NCI-H82 treated with DMSO at 0.1 percent for 48 hours (cell line): ENCODE measurements around the gene RCSD1.
A peak's percentile ranks its signal among the peaks of the same experiment; 100 is the strongest.

Experiments
- DNase-seq: peaks from one replicate; lab custom pipeline; 2025; ENCODE audit not compliant: unreplicated experiment; lab: John Stamatoyannopoulos, UW

Gene RCSD1

GRCh38 chr1:167683641-167684502, 53.8 kb downstream of the RCSD1 start:
- no peak for DNase-seq

GRCh38 chr1:167685844-167686243, 55.8 kb downstream of the RCSD1 start:
- DNase-seq = no peak

GRCh38 chr1:167687919-167688519, 58.0 kb downstream of the RCSD1 start:
- DNase-seq = peak; percentile 74

GRCh38 chr1:167689567-167689920, 59.5 kb downstream of the RCSD1 start:
- no peak for DNase-seq

DNA sequence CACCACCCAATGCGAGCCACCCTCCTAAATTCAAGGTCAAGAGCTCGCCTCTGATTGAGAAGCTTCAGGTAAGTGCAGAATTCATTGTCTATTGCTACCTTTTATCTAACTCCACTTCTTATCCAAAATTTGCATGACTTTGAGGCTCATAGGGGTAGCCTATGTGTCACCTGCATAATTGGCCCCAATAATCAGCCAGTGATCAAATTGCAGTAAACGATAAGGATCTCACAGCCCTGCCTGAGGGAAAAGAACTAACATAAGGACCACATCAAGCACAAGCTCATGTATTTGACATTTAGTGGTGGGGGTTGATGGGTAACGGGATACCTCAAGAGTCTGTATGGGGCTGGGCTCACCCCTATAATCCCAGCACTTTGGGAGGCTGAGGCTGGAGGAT, 60.0 kb downstream of the RCSD1 start:
- no peak for DNase-seq

GRCh38 chr1:167693425-167694045, 63.5 kb downstream of the RCSD1 start:
- no peak for DNase-seq

- no peak for DNase-seq
Measured at GRCh38 chr1:167694691-167695090, 64.7 kb downstream of the RCSD1 start.

GRCh38 chr1:167695147-167695546, 65.1 kb downstream of the RCSD1 start:
- DNase-seq = no peak

- DNase-seq = no peak
Measured at GRCh38 chr1:167695756-167696561, 65.9 kb downstream of the RCSD1 start.

GRCh38 chr1:167697667-167698141, 67.7 kb downstream of the RCSD1 start:
- DNase-seq = no peak

DNA sequence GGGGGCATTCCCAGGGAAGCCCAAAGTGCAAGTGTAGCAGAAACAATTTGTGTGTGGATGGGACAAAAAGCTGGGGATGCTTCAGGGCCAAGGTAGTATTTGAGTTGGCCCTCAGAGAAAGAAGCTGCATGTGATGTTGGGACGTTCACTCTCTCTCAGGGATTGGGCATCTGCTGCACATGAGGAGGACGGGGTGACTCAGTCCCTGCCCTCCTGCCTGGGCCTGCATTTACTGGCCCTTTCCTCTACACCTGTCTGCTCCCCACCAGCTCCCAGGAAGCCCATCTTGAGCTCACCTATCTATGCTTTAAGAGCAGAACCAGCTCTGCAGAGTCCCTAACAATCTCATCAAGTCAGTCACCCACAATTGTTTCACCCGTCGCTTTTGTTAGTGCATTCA, 68.3 kb downstream of the RCSD1 start:
- no peak for DNase-seq

DNA sequence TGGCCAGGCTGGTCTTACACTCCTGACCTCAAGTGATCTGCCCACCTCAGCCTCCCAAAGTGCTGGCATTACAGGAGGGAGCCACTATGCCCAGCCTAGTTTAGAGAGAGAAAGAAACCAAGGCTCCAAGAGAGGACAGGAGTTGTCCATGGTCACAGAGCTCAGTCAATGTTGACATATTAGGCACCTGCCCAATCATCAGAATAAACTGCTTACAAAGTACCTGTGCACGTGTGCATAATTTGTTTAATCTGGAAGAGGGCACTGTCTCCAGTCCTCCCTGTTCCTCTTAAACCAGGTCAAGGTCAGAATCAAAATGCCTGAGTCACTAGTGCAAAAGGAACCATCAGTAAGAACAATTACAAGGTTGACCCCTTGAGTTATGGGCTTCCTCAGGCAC, 71.5 kb downstream of the RCSD1 start:
- DNase-seq = no peak

DNA sequence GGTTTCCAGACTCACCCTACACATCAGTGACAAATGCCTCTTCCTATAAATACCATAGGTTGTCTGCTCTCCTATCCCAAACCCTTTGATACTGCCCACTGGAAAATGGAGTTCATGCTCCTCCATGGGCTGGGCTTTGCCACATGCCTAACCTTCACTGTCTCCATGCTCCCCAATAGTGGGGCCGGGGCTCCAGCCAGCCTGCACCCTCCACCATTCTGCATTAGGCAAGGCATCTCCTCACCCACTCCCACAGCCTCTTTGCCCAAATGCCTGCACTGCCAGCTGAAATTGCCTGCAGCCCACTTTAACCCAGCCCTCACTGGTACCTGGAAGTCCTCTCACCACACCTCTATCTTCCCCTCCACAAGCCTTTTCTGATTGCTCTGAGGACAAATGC, 73.5 kb downstream of the RCSD1 start:
- no peak for DNase-seq

DNA sequence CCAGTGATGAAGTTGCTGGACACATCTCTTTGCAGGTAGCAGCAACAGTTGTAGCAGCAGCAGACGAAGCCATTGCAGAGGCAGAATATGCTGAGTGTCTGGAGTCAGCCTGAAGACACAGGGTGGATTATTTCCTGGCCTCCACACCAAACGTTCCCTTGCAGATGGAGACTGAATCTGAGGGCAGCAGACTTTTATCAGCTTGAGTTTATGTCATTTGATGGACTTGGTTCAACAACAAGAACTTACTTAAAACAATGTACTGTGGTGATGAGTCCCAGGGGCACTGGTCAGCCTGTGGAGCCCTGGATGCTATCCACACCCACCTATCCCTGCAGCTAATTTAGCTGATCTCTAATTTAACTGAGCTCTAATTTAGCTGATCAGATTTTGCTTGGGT, 74.7 kb downstream of the RCSD1 start:
- no peak for DNase-seq

DNA sequence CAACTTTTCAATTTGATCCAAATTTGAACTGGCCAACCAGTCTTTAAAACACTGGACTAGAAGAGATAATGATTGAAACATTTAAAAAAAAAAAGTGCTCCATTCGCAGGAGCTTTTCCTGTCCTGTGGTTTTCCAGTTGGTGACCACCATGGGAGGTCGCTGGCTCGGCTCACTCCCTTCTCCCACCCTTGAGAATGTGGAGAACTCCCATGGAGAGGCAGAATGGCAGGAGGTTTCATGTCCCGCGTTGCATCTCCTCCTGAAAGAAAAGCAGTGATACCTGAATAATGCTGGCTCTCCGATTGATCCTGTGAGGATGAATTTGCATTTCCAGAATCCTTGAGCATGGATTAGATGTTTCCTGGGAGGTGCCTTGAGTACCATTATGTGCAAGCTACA, 75.2 kb downstream of the RCSD1 start:
- DNase-seq = no peak

DNA sequence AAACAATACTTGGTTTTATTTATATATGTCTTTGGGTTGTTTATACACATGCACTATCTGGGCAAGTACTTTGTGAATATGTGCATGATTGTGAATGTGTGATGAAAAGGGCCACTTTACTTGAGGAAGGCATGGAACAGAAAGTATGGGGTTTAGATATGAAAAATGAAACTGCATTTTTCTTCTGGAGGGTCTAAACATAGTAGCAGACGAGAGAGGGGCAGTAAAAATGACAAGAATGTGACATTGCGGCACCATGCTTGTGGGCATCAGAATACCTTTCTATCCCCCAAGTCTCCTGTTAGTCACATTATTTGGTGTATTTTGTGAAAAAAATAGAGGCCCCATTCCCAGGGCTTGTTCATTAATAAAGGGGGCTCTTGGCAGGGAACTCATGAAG, 76.3 kb downstream of the RCSD1 start:
- DNase-seq = no peak

DNA sequence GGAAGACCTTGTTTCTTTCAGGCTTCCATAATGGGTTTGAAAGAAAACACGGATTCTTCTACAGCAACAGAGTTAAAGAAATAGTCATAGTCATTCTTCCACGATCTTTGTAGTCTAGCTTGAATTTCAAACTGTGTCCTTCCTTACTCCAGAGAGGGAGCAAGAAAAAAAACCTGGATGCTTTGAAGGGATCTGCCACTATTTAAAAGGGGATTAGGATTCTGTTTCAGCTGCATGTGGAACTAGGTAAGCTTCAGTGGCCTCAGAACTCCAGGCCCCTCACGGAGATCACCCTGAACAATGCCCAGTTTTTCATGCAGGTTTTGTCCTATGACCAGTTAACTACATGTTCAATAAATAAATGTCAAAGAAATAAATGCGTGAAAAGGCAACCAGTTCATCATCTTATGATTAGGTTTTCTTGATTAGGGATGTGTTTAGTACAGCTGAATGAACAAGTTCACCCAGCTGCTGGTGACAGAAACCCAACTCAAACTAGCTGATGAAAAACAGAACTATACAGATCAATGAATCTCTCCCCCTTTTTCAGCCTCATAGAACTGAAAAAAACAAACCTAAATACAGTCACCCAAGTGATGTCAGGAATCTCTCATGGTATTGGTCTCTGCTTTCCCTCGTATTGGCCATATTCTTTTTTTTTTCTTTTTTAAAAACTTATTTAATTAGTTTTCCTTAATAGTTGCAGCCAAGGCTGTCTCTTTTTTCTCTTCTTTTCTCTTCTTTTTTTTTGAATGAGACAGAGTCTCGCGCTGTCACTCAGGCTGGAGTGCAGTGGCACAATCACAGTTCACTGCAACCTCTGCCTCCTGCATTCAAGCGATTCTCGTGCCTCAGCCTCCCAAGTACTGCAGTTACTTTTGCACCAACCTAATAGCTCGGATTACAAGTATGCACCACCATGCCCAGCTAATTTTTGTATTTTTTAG, 77.2 kb downstream of the RCSD1 start:
- DNase-seq = peak; percentile 72

DNA sequence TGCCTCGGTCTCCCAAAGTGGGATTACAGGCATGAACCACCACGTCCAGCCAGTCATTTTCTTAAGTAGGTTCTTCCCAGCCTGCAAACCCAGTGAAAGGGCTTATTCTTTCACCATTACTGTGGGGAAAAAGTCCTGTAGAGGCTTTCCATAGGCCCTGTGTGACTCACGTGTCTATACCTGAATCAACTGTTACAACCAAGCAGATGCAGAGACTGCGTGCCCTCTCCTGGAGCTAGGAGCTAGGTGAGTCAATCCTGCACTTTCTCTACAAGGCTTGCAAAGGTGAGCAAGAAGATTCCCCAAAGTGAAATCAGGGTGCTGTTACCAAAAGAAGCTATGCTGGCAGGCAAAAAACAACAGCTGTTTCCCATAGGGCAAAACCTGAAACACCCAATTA, 77.9 kb downstream of the RCSD1 start:
- DNase-seq = no peak

DNA sequence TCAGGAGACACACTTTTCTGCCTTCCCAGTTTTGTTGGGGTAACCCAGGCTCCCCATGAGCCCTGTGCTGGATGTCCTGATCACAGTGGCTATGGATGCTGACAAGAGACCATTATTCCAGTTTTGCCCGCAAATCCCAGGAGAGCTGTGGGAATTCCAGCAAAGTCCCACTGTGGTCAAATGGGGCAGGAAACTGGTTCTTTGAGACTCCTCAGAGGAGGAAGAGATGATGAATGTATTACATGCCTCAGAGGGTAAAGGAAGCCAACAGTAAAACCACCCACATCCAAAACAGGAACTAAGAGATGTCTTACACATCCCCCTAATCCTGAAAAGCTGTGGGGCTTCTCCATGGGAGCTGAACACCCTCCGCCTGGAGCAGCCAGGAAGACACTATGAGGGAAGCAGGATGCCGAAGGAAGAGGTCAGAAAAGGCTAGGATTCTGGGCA, 78.9 kb downstream of the RCSD1 start:
- no peak for DNase-seq

DNA sequence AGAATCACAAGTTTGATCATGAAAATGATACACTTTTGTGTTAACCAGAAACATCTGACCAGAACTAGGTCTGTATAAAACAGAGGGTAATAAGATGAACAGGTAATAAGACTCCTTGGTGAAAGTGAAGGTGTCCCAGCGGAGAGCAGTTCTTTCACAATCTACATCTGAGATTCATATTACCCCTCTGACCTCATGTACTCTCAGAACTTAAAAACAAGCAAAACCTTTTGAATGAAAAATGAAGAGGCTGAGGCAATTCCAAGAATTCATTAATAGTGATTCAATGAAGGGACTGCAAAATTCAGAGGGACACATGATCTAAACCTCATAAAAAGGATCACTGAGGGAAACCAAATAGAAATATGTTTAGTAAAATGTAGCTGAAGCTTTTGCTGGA, 80.8 kb downstream of the RCSD1 start:
- no peak for DNase-seq
